ENCODE results near the gene ANKRD62.
"Not testable (repeated sequence)": the region's sequence is repeated elsewhere in the genome, so short reads cannot be mapped to it uniquely, and the experiment has no call there.

Gene ANKRD62

DNA sequence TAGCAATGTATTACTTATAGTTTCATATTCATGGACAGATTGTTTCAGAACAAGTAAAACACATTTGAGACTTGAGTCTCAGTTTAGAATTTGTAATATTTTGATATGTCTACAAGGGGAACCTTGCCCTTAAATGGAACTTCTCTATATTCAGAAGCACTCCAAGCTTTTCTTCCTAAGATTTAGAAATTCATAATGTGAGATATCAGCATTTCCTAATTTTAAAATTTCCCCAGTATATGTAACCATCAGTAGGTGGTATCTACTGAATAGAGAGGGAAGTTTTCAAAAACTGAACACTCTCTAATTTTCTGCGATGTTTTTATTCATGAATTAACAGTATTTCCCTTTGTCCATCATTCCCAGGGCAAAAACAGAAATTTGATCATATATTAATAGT, 7.6 kb downstream of the ANKRD62 start:
- DNase-seq = no peak

DNA sequence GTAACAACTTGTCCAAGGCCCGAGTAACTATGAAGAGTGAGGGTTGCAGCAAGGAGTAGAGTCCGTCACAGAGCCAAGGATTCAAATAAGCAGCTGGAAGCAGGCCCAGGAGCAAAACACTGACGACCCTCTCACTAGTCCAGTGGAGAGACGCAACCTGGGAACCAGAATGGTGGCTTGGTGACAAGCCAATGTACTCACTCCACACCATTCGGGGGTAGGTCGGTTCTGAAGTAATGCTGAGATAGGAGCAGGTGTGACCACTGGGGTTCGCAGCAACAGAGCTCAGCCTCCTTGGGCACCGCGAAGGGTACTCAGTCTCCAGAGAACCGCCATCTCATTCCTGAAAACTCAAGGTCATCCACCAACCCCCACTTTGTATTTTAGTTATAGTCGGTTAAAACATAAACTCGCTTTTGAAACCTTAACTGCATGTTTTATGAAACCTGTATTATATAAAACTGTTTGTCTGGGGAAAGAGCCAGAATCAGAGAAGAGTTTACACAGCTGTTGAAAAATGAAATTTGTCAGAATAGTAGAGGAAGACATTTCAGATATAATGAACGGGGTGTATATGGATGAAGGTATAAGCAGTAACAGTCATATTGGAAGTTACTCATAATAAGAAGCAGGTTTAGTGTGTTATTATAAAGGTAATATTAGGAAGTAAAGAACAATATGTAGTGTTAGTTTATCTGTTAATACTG, 8.6 kb downstream of the ANKRD62 start:
- no peak for DNase-seq

DNA sequence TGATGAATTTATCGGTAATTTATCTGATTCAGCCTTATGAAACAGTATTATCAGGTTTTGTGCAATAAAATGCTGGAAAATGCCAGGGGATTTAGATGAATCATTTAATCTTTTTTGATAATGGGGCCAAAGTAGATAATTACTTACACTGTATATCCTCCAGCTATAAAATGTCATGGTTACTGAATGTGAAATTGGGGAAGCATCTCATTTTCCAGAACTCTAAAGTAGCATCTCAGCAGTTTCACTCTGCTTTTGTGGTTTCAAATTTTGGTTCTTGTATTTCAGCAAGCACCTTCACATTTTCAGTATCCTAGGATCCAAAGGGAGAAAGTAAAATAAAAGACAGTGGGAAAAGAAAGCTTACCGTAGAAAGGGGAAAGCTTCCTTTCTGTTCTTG, 12.8 kb downstream of the ANKRD62 start:
- no peak for DNase-seq

DNA sequence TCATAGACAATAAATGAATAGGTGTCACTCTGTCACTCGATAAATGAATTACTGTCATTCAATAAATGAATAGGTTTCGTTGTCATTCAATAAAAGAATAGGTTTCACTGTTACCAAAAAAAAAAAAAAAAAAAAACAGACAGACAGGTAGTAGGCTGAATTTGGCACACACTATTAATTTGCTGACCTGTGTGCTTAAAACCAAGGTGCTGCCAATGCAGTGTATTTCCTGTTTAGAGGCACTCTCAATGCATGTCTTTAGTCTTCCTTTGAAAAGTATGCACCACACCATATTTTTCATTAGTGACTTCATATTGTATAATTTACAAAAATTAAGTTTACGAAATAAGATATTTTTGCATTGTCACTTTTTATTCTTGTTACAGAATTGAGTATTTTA, 16.2 kb downstream of the ANKRD62 start:
- no peak for DNase-seq

DNA sequence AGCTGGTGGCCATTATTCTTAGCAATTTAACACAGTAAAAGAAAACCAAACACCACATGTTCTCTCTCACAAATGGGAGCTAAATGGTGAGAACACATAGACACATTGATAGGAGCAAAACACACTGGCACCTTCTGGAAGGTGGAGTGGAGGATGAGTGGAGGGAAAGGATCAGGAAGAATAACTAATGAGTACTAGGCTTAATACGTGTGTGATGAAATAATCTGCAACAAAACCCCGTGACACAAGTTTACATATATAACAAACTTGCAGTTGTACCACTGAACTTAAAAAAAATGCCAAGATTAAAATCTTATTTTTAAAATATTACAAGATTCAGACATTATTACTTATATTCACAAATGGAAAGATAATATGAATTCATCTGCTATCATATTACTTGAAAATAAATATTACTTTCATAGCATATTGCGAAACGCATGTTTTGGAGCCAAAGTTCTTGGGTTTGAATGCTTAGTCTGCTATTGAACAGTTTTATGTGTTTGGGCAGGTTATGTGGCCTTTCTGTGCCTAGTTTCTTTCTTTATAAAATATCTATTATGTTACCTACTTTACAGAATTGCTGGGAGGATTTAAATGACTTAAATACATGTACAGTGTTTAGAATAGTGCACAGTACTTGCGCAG, 20.5 kb downstream of the ANKRD62 start:
- no peak for DNase-seq

DNA sequence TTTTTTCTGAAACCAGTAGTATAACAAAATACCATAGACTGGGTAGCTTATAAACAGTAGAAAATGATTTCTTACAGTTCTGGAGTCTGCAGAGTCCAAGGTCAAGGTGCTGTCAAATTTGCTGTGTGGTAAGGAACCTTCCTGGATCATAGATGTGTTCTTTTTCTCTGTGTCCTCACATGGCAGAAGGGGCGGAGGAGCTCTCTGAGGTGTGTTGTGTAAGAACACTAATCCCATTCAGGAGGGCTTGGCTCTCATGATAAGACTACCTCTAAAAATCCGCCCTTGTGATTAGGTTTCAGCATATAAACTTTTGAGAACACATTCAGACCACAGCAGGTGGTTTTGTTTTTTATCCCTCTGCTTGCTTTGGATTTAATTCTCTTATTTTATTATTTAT, 25.7 kb downstream of the ANKRD62 start:
- DNase-seq = no peak

DNA sequence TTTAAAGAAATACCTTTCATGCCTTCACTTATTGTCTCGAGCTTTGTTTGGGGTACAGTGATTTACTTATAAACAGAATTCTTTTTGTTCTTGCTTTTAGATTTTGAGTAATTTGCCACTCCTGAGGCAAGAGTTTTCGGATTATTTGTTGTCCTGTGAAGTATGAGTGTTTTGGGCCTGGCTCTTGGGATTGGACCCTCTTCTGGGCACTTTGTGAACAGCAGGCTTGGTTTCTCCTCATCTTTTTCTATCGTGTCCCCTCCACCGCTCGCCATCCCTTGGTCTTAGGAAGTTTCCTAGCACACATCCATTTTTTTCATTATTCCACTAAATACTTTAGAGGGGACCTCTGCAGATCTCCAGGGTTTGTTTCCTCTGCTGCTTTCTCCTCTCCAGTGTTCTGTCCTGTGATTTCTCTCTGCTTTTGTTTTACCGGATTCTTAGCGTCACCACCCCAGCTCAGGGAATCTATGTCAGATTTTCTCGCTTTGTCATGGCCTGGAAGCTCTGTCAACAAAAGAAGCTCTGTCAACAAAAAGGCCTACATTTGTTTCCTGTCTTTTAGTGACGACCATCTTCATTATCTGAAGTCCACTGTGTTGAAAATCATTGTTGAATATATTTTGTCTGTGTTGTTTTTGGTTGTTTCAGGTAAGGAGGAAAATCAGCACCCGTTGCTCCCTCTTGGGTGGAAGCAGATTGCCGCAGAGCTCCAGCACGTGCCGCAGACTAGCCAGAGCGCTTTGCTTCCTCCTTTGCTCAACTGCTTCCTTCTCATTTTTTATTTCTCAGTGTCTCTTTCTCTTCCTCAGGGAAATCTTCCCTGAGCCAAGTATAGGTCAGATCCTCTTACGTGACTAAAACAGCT, 27.8 kb downstream of the ANKRD62 start:
- peak; percentile 20 for DNase-seq

DNA sequence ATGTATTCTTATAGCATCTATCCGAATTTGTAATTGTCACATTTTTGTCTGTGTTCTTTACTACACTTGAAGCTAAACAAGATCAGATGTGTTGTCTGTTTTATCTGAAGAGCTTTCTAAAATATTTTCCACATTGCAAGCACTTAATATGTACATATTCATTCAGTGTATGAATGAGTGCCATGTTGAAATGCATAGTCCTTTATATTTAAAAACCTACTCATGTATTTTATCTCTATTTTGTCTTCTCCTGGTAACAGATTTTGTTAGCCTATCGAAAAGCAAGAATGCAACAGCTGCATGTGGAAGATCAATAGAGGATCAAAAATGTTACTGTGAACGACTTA, 28.4 kb downstream of the ANKRD62 start:
- not testable (repeated sequence) for DNase-seq

DNA sequence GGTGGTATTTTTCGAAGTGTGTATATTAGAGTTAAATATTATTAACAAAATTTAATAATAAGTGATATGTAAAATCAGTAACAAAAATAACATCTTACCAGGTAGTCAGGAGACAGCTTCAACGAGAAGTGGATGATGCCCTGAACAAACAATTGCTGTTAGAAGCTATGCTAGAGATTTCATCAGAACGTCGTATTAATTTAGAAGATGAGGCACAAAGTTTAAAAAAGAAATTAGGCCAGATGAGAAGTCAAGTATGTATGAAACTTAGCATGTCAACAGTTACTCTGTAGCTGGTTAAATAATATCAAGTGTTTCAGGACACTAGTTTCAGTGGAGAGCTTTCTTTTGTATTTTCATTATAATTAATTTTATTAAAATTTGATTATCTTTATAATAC, 34.0 kb downstream of the ANKRD62 start:
- not testable (repeated sequence) for DNase-seq

DNA sequence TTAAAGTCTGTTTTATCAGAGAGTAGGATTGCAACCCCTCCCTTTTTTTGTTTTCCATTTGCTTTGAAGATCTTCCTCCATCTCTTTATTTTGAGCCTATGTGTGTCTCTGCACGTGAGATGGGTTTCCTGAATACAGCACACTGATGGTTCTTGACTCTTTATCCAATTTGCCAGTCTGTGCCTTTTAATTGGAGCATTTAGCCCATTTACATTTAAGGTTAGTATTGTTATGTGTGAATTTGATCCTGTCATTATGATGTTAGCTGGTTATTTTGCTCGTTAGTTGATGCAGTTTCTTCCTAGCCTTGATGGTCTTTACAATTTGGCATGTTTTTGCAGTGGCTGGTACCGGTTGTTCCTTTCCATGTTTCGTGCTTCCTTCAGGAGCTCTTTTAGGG, 45.2 kb downstream of the ANKRD62 start:
- not testable (repeated sequence) for DNase-seq

DNA sequence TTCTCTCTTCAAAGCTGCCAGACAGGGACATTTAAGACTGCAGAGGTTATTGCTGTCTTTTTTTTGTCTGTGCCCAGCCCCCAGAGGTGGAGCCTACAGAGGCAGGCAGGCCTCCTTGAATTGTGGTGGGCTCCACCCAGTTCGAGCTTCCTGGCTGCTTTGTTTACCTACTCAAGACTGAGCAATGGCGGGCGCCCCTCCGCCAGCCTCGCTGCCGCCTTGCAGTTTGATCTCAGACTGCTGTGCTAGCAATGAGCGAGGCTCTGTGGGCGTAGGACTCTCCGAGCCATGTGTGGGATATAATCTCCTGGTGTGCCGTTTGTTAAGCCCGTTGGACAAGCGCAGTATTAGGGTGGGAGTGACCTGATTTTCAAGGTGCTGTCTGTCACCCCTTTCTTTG, 47.2 kb downstream of the ANKRD62 start:
- DNase-seq = not testable (repeated sequence)

DNA sequence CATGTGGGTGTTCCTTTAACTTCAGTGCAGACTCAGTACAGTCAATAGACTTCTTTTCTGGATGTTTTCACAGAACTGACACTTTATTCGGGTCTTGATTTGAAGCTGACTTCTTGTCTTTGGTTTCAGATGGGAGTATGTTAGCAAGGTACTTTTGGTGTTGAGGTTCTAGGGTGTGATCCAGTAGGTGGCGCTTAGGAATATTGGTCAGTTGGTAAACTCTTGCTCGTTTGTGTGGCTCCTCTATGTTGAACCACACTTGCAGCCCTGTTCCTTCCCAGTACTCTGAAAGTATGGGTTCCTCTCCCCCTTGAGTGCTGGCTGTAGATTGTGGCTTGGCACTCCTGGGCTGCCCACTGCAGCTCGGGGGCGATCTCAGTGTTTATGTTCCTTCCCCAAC, 48.1 kb downstream of the ANKRD62 start:
- DNase-seq = not testable (repeated sequence)

DNA sequence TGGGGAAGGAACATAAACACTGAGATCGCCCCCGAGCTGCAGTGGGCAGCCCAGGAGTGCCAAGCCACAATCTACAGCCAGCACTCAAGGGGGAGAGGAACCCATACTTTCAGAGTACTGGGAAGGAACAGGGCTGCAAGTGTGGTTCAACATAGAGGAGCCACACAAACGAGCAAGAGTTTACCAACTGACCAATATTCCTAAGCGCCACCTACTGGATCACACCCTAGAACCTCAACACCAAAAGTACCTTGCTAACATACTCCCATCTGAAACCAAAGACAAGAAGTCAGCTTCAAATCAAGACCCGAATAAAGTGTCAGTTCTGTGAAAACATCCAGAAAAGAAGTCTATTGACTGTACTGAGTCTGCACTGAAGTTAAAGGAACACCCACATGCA, 55.8 kb downstream of the ANKRD62 start:
- not testable (repeated sequence) for DNase-seq

DNA sequence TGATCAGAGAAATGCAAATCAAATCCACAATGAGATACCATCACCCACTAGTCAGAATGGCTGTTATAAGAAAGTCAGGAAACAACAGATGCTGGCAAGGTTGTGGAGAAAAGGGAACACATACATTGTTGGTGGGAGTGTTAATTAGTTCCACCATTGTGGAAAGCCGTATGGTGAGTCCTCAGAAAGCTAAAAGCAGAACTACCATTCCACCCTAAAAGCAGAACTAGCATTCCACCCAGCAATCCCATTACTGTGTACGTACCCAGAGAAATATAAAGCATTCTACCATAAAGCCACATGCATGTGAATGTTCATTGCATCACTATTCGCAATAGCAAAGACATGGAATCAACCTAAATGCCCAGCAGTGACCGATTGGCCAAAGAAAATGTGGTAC, 60.7 kb downstream of the ANKRD62 start:
- DNase-seq = no peak

DNA sequence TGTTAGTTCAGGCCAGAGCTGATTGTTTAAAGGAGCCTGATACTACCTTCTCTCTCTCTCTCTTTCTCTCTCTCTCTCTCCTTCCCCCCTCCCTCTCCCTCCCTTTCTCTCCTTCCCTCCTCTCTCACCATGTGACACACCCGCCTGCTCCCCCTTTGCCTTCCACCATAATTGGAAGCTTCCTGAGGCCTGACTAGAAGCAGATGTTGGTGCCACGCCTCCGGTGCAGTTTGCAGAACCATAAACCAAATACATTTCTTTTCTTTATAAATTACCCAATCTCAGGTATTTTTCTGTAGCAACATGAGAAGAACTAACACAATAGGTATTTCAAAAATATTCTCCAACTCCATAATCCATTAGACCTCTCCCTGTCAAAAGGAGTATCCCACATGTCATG, 62.4 kb downstream of the ANKRD62 start:
- peak; percentile 36 for DNase-seq

DNA sequence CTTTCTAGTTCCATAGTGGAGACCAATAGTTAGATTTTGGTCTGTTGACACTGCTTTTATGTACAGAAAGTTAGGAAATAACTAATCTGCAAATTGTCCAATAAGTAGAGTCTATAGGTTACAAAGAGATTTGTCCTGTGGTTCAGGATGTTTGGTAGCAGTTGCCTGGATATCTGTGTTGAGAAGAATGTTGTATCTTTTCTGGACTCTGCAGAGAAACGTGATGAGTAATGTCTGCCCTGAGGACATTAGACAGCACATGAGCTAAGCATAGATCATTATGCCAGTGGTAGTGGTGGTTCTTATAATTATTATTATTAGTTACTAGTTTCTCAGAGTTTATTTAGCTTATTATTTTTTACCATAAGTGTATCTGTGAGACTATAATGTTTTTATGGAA, 65.8 kb downstream of the ANKRD62 start:
- DNase-seq = peak; percentile 20

DNA sequence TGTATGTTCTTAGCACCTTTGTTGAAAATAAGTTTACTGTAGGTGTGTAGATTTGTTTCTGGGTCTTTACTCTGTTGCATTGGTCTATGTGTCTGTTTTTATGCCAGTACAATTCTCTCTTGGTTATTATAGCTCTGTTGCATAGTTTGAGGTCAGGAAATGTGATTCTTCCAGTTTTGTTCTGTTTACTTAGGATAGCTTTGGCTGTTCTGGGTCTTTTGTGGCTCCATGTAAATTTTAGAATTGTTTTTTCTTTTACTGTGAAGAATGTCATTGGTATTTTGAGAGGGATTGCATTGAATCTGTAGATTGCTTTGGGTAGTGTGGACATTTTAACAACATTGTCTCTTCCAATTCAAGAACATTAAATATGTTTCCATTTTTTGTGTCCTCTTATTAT, 69.1 kb downstream of the ANKRD62 start:
- no peak for DNase-seq

DNA sequence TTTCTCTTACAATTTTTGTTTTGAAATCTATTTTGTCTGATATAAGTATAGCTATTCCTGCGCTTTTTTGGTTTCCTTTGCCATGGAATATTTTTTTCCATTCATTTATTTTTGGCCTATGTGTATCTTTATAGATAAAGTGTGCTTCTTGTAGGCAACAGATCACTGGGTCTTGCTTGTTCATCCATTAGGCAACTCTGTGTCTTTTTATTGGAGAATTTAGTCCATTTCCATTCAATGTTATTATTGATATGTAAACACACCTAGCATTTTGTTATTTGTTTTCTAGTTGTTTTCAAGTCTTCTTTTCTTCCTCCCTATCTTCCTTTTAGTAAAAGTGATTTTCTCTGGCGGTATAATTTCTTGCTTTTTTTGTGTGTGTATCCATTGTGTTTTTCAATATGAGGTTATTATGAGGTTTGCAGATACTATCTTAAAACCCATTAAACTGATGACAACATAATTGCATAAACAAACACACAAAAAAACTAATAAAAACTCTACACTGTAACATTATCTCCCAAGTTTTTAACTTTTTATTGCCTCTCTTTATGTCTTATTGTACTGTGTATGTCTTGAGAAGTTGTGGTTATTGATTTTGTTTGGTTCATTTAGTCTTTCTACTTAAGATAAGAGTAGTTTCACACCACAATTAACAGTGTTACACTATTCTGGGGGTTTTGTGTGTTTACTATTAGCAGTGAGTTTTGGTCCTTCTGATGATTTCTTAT, 71.6 kb downstream of the ANKRD62 start:
- no peak for DNase-seq

All from fibroblast of skin of right biceps (primary cell).